Lower leg skin (tissue), 3 donors: ENCODE measurements around the gene CD36.

Source experiments
- POLR2A ChIP-seq, 2 donors: fragments of 450-650 bp; IDR thresholded peaks; one replicate each; pipeline ENCODE4 v1.6.1; 2016 to 2017; ENCODE audit warnings: antibody characterized with exemption in 2 of 2, mild to moderate bottlenecking in 1 of 2, moderate library complexity in 1 of 2
- TF ChIP-seq, protein P1 (sequence below), 3 donors: fragments of 450-650 bp; IDR thresholded peaks; one replicate each; pipeline ENCODE4 v1.5.1; 2016; ENCODE audit warnings: antibody characterized with exemption in 3 of 3, mild to moderate bottlenecking in 3 of 3, moderate library complexity in 2 of 3

DNA sequence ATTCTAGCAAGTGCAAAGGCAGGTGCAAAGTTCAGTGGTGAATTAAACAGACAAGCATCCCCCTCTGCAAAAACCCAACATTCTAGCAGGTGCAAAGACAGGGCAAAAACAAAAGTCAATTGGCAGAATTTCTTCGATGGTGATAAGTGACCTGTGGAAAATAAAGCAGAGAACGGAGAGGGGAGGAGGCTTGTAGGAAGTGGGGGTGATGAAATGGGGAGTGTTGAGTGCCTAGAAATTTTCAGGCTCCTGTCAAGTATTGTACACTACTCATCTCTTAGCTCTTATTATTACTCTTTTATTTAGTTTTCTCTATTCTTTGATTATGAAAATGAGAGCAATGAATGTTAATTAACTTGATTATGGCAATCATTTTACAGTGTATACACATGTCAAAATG lies 2.4 kb upstream of the CD36 start:
- TF ChIP-seq, protein P1, sequence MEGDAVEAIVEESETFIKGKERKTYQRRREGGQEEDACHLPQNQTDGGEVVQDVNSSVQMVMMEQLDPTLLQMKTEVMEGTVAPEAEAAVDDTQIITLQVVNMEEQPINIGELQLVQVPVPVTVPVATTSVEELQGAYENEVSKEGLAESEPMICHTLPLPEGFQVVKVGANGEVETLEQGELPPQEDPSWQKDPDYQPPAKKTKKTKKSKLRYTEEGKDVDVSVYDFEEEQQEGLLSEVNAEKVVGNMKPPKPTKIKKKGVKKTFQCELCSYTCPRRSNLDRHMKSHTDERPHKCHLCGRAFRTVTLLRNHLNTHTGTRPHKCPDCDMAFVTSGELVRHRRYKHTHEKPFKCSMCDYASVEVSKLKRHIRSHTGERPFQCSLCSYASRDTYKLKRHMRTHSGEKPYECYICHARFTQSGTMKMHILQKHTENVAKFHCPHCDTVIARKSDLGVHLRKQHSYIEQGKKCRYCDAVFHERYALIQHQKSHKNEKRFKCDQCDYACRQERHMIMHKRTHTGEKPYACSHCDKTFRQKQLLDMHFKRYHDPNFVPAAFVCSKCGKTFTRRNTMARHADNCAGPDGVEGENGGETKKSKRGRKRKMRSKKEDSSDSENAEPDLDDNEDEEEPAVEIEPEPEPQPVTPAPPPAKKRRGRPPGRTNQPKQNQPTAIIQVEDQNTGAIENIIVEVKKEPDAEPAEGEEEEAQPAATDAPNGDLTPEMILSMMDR (IDR thresholded peaks at IDR 0.05): no peak
- TF ChIP-seq POLR2A (IDR thresholded peaks at IDR 0.05): no peak
